GM18870 (cell line): Measurements from ENCODE around the gene SCRN1.

Experiments used
- ATAC-seq: cut with Tn5 transposase; IDR thresholded peaks from one replicate; pipeline ENCODE4 v1.9.1; 2021; ENCODE audit warnings: moderate library complexity; ENCODE audit not compliant: unreplicated experiment

The SCRN1 gene

GRCh38 chr7:30010021-30010420 is 20.4 kb upstream of the SCRN1 start:
- no peak for ATAC-seq

GRCh38 chr7:30005464-30005863 is 15.9 kb upstream of the SCRN1 start:
- no peak for ATAC-seq

DNA sequence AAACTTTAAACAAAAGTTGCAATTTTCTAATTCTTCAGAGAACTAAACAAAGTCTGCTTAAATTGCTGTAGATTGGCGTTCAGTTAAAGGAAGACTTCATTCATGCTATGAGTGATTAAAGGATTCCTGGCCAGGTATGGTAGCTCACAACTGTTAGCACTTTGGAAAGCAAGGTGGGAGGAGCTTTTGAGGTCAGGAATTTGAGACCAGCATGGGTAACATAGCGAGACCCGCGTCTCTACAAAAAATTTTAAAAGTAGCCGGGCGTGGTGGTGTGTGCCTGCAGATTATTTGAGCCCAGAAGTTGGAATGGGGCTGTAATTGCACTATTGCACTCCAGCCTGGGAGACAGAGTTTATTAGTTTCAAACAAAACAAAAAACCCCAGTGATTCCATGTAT is 13.5 kb upstream of the SCRN1 start:
- ATAC-seq, result no peak

GRCh38 chr7:30001998-30002397 is 12.4 kb upstream of the SCRN1 start:
- ATAC-seq, result no peak

DNA sequence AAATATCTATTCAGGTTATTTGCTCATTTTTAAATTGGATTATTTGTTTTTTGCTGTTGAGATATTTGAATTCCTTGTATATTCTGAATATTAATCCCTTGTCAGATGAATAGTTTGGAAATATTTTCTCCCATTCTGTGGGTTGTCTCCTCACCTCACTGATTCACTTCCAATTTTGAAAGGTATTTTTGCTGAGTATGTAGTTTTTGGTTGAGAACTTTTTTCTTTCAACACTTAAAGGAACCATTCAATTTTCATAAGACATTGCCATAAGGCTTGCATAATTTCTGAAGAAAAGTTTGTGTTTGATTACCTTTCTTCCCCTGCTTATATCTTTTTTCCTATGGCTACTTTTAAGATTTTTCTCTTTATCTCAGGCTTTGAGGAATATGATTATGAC is 8.9 kb upstream of the SCRN1 start:
- no peak for ATAC-seq

DNA sequence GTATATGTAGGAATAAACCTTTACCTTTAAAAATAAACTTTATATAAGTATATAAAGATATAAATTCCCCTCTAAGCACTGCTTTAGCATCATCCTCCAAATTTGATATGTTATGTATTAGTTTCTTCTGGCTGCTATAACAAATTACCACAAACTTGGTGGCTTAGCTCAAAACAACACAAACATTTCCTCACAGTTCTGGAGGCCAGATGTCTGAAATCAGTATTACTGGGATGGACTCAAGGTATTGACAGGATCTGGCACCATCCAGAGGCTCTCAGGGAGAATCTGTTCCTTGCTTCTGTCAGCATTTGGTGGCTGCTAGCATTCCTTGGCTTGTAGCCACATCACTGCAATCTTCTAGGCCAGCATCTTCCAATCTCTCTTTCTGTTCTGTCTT is 6.7 kb upstream of the SCRN1 start:
- no peak for ATAC-seq

GRCh38 chr7:29995652-29996051 is 6.1 kb upstream of the SCRN1 start:
- ATAC-seq, result no peak

DNA sequence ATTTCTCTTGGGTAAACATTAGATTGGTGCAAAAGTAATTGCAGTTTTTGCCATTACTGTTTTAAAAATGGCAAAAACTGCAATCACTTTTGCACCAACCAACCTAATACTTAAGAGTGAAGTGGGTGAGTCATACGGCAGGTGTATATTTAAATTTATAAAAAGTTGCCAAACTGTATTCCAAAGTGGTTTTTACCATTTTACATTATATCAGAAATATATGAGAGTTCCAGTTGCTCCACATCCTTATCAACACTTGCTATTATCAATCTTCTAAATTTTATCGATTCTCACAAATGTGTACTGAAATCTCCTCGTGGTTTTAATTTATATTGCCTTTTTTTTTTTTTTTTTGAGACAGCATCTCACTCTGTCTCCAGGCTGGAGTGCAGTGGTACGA is 3.5 kb upstream of the SCRN1 start:
- ATAC-seq, result no peak

DNA sequence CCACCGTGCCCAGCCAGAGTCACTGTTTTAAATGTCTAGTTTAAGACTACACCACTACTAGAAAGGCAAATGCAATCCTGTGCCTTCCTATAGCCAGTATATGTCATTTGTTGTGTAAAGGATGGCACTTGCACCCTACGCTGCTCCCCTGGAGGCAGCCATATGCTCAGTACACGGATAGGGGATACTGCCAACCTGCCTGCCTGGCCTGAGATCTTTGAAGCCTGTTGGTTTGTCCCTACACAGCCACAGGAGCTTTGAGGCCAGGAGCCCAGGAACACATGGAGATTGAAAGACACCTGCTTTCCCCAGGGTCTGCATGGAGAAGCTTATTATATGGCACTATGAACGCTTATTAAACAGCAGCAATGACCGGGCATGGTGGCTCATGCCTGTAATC is 2.3 kb upstream of the SCRN1 start:
- ATAC-seq, result no peak

- no peak for ATAC-seq
These were observed 1.3 kb upstream of the SCRN1 start for GRCh38 chr7:29990931-29991330.

GRCh38 chr7:29988424-29989256 is 961 bp downstream of the SCRN1 start:
- ATAC-seq, result peak; percentile 34

DNA sequence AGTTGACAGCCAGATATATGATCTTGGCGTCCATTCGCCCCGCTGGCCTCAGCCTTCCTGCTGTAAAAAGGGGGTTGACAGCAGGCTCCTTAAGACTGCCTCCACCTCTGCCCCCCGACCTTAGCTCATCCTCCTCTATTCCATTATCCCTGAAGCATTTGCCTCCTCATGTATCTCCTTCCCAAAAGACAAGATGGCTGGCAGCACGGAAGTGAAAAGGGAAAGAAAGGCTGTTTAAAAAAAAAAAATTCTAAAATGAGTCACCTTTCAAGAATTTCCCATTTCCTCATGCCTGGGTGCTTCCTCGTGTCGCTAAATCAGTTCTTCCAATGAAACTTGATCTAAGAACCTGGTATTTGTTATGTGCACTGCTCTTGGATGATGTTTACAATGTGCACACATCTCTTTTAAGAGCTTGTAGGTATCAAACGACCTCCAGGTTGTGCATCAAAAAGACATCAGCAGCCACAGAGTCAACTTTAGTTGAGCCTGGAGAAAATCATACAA is 1.7 kb downstream of the SCRN1 start:
- ATAC-seq, result no peak

- no peak for ATAC-seq
These were observed 2.5 kb downstream of the SCRN1 start for GRCh38 chr7:29987083-29987482.

DNA sequence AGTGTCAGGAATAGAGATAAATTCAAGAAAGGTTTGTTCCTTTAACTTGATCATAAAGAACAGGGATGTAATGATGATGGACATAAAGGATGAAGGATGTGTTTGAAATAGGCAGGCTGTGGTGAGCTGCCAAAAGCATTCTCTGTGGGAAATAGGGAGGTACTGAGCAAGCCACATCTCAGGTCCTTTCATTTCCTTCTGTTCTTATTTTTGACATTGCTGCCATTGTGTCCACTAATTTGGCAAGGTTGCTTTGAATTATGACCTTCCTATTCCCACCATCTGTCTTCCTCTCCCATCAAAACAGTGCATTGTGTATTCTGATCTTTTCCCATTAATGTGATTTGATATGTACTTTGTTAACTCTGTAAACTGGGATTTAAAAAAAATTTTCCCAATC is 9.4 kb downstream of the SCRN1 start:
- ATAC-seq, result no peak

DNA sequence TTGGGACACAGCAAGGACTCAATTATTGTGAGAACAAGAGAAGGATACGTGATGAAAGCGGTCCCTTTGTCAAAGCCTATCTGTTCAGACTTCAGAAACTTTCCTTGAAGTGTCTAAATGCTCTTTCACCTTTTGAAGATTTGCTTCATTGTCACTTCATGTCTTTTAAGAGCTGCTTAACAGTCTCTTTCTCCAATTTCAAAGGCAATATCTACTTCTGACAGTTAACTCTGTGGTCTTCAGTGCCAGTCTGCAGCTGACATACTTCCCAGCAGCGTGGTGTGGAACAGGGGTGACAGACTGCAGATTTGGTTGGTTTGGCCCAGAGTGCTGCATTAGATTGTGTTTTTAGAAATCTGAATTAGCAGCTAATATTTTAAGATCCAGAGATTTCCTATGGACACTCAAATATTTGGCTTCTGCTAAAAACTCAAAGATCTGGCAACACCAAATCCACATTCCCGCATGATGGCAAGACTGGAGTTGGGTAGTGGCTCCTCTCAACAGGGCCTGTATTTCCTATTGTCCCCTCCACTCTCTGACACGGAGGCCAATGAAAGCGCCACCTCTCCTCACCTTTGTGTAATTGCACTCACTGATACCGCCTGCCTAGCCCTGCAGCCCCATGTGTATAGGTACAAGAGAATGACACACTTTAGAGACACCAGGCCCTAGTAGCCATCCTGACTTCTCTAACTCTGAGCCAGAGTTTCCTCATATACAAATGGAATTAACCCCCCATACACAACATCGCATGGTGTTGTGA is 11.5 kb downstream of the SCRN1 start:
- no peak for ATAC-seq

GRCh38 chr7:29976673-29977415 is 12.8 kb downstream of the SCRN1 start:
- ATAC-seq, result no peak

DNA sequence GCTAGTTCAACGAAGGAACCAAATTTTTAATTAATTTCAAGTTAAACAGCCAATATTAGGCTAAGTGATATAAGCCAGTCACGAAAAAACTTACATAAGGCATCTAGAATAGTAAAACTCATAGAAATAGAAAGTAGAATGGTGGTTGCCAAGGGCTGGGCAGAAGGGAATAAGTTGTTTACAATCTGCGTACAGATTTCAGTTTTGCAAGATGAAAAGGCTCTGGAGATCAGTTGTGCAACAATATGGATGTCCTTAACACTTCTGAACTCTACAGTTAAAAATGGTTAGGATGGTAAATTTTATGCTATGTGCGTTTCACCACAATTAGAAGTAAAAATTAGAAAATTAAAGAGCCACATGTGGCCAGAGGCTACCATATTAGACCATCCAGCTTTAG is 13.3 kb downstream of the SCRN1 start:
- ATAC-seq, result no peak

DNA sequence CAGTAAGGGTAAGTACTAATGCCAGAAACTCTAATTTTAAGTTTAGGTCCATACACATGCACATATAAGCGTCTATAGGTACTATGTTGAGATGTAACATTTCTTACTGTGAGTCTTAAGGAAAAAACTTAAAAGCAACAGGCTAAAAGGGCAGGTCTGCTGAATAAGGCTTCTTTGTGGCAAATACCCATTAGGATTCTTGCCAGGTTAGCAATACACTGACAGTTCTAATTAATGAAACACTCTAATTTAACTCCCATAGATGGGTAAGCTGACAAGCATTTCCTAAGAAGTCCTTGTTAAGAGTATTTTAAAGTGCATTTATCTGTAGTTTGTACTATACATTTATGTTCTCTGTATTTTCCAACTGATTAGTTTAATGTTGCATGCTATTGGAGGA is 14.0 kb downstream of the SCRN1 start:
- ATAC-seq, result no peak

DNA sequence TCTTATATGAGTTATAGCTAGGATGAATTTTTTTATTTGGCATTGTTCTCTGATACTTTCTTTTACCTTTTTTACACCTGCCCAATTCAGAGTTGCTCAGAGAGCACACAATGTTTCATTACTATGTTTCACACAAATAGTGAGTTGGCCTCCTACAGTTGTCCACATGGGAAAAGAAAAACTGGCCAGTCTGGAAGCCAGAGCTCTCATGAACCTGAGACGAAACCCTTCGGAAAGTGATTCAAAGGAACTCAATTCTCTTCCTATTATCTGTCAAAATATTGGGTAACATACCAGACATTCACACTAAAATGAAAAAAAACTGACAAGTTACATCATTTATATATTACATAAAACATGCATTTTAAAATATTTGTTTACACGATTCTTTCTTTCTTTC is 15.3 kb downstream of the SCRN1 start:
- no peak for ATAC-seq

- no peak for ATAC-seq
These were observed 17.3 kb downstream of the SCRN1 start for GRCh38 chr7:29972315-29972669.

DNA sequence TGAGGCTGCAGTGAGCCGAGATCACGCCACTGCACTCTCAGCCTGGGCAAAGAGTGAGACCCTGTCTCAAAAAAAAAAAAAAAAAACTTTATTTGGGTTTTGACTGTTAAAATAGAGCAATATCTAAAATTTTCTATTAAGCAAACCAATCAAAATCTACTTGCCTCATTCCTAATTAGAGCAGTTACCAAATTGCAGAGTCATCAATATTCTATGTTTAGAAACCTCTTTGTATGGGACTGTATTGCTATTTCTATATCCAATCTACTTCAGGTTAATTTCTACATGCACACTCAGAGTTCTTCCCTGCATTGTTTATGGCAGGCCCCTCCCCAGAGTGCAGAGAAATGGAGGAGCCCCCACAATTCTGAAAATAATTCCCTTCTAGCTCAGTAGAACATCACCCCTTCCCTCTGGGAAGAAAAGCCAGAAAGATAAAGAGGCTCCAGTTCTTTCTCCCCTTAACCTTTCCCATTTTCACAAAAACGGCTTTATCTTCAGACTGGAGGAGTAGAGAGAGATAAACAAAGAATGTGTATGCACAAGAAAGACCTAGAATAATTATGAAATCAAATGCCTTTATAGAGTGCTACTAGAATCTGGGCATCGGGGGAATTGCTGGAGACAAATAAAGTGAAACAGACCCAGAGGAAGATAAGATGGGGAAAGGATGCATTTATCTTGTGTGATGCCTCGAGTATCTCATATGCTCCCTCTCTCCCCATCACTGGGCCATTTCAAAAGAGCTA is 17.9 kb downstream of the SCRN1 start:
- no peak for ATAC-seq
